OCI-LY7 (cell line): ENCODE measurements around the gene SERINC2.

Source experiments
- EZH2phosphoT487 ChIP-seq: fragments of 200-600 bp; sonication (generic); IDR thresholded peaks from 2 replicates; pipeline ENCODE4 v1.6.1; 2018; ENCODE audit warnings: low read depth, borderline replicate concordance, mild to moderate bottlenecking, mixed run types, antibody characterized with exemption, low read length, moderate library complexity, mixed read lengths
- TF ChIP-seq, protein P1 (sequence below): fragments of 200-600 bp; sonication (generic); conservative IDR thresholded peaks from 2 replicates; pipeline ENCODE4 v1.5.1; 2014; ENCODE audit warnings: mild to moderate bottlenecking, antibody characterized with exemption, low read length, moderate library complexity, mixed read lengths

DNA sequence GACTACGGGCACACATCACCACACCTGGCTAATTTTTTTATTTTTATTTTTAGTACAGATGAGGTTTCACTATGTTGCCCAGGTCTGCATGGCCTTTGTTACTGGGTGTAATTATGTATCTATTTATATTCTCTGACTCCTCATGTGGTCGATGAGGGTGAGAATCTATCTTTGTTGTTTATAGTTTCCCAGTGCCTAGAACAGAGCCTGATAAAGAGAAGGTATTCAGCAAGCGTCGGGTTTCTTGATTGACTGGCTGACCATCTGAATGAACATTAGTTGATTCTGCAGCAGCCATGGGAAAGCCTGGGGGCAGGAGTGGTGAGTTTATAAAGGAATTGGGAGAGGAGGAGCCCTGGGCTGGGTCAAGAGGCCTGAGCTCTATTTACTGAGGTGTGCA is 28.5 kb downstream of the SERINC2 start:
- TF ChIP-seq, protein P1, sequence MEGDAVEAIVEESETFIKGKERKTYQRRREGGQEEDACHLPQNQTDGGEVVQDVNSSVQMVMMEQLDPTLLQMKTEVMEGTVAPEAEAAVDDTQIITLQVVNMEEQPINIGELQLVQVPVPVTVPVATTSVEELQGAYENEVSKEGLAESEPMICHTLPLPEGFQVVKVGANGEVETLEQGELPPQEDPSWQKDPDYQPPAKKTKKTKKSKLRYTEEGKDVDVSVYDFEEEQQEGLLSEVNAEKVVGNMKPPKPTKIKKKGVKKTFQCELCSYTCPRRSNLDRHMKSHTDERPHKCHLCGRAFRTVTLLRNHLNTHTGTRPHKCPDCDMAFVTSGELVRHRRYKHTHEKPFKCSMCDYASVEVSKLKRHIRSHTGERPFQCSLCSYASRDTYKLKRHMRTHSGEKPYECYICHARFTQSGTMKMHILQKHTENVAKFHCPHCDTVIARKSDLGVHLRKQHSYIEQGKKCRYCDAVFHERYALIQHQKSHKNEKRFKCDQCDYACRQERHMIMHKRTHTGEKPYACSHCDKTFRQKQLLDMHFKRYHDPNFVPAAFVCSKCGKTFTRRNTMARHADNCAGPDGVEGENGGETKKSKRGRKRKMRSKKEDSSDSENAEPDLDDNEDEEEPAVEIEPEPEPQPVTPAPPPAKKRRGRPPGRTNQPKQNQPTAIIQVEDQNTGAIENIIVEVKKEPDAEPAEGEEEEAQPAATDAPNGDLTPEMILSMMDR: no peak
- TF ChIP-seq EZH2phosphoT487: no peak
